LNCaP clone FGC (cell line): Measurements from ENCODE around the gene BEND4.

Experiments
- DNase-seq: peaks from one replicate; pipeline ENCODE4 v3.0.0-alpha.2; 2011; ENCODE audit warnings: low read depth
- H3K4me3 ChIP-seq: 2 replicates; pipeline ENCODE4 v1.5.1; 2011; ENCODE audit warnings: mild to moderate bottlenecking, low read depth, low read length, control low read depth
- TF ChIP-seq, protein P1 (sequence below): IDR thresholded peaks from 2 replicates; pipeline ENCODE4 v1.5.1; 2012; ENCODE audit warnings: mild to moderate bottlenecking; ENCODE audit not compliant: control insufficient read depth, insufficient read depth; ENCODE audit errors: extremely low read depth

Gene BEND4

DNA sequence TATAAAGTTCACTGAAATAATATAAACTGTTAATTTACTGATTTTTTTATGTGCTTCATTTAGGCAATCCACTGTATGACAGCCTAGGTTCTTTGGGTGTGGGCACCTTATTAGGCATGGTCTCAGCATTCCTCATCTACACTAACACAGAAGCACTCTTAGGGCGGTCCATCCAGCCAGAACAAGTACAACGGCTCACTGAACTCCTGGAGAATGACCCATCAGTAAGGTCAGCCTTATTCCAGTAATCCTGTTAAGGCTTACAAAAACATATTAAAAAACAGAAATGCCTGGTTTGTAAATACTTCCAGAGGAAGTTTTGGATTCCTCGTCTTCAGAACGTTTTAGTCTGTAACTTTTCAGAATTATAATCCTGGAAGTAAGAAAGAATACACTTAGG is 82.0 kb downstream of the BEND4 start:
- TF ChIP-seq, protein P1, sequence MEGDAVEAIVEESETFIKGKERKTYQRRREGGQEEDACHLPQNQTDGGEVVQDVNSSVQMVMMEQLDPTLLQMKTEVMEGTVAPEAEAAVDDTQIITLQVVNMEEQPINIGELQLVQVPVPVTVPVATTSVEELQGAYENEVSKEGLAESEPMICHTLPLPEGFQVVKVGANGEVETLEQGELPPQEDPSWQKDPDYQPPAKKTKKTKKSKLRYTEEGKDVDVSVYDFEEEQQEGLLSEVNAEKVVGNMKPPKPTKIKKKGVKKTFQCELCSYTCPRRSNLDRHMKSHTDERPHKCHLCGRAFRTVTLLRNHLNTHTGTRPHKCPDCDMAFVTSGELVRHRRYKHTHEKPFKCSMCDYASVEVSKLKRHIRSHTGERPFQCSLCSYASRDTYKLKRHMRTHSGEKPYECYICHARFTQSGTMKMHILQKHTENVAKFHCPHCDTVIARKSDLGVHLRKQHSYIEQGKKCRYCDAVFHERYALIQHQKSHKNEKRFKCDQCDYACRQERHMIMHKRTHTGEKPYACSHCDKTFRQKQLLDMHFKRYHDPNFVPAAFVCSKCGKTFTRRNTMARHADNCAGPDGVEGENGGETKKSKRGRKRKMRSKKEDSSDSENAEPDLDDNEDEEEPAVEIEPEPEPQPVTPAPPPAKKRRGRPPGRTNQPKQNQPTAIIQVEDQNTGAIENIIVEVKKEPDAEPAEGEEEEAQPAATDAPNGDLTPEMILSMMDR: no peak
- no peak for DNase-seq
- H3K4me3 ChIP-seq: no peak overlapping the region

DNA sequence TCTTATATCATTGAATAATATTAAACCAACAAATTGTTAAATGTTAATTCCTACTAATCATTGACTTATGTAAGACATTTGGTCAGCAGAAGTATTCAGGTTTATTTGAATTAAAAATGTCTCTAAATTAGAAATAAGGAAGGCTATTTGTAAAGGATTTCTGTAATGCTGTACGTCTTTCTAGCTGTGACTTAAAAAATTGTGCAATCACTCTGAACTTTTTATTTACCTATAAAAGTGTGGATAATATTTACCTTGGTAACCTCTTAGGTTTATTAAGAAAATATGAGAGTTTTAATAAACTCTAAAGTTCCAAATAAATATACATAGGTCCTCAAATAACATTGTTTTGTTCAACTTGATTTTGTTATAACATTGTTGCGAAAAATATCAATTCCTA is 85.2 kb downstream of the BEND4 start:
- H3K4me3 ChIP-seq: peak overlapping the region; percentile 22; the same call in 1 of the 2 replicates
- DNase-seq: no peak
- TF ChIP-seq, protein P1: no peak

GRCh38 chr4:42066402-42066801 is 86.1 kb downstream of the BEND4 start:
- DNase-seq: no peak
- H3K4me3 ChIP-seq: no peak overlapping the region

More at GRCh38 chr4:42066402-42066801, 86.1 kb downstream of the BEND4 start:
- TF ChIP-seq, protein P1: no peak
